Naive thymus-derived CD8-positive, alpha-beta T cell (primary cell): ENCODE results near the gene TSHZ3. TPM values are rescaled to one million over a fixed set of nuclear protein-coding genes. Genes with fewer than 3 reads are reported as not detected.
A peak's percentile ranks its signal among the peaks of the same experiment; 100 is the strongest.

Source experiments
- ATAC-seq, 2 donors: fragments of 150-1000 bp; cut with Tn5 transposase in 1 of 2; sonication (Bioruptor Pico), chemical (Tn5 transposase) in 1 of 2; 1 replicate in 1 of 2; 2 replicates in 1 of 2; pipeline ENCODE4 v1.10.0; 2021; ENCODE audit warnings: mild to moderate bottlenecking in 2 of 2, moderate library complexity in 2 of 2
- POLR2A ChIA-PET: fragments of 350-600 bp; sonication (Branson Sonifier 250); formaldehyde crosslinking; loops from one replicate; lab custom pipeline; 2021; ENCODE audit warnings: antibody characterized with exemption; lab: Charles Lee
- DNase-seq, 10 donors: peaks; one replicate each; pipeline versions ENCODE4 v3.0.0 to v3.0.0-alpha.2; 2020 to 2022
- H3K27ac Mint-ChIP-seq, 10 donors: one replicate each; pipeline ENCODE4 v1.8.0; 2020 to 2022; ENCODE audit warnings: mild to moderate bottlenecking in 10 of 10, mixed read lengths in 10 of 10, moderate library complexity in 4 of 10, inconsistent platforms in 1 of 10
- H3K27me3 Mint-ChIP-seq, 5 donors: one replicate each; pipeline ENCODE4 v1.8.0; 2021 to 2022; ENCODE audit warnings: mixed read lengths in 5 of 5
- H3K36me3 Mint-ChIP-seq, 3 donors: one replicate each; pipeline ENCODE4 v1.8.0; 2020 to 2022; ENCODE audit warnings: mixed read lengths in 3 of 3, mild to moderate bottlenecking in 2 of 3, inconsistent platforms in 1 of 3
- H3K4me1 Mint-ChIP-seq, 4 donors: one replicate each; pipeline ENCODE4 v1.8.0; 2021 to 2022; ENCODE audit warnings: mixed read lengths in 4 of 4
- H3K4me3 Mint-ChIP-seq, 10 donors: one replicate each; pipeline ENCODE4 v1.8.0; 2020 to 2022; ENCODE audit warnings: mild to moderate bottlenecking in 10 of 10, mixed read lengths in 10 of 10, moderate library complexity in 6 of 10, inconsistent platforms in 1 of 10
- H3K9me3 Mint-ChIP-seq, 9 donors: one replicate each; pipeline ENCODE4 v1.8.0; 2020 to 2022; ENCODE audit warnings: mixed read lengths in 9 of 9, mild to moderate bottlenecking in 3 of 9, inconsistent platforms in 1 of 9, moderate library complexity in 1 of 9
- polyA plus RNA-seq, 3 donors: library from polyadenylated mRNA; unstranded; fragments of 300-500 nt; fragmentation: Illumina TruSeq; gene quantifications; one replicate each; pipeline ENCODE4 v1.2.3, GENCODE V29; 2021
- total RNA-seq, 8 experiments: library from RNA in 2 of 8; stranded (reverse) in 2 of 8; gene quantifications; one replicate each; pipeline ENCODE4 v1.2.3 and lab custom pipeline; 2021 to 2026

The TSHZ3 gene, protein sequence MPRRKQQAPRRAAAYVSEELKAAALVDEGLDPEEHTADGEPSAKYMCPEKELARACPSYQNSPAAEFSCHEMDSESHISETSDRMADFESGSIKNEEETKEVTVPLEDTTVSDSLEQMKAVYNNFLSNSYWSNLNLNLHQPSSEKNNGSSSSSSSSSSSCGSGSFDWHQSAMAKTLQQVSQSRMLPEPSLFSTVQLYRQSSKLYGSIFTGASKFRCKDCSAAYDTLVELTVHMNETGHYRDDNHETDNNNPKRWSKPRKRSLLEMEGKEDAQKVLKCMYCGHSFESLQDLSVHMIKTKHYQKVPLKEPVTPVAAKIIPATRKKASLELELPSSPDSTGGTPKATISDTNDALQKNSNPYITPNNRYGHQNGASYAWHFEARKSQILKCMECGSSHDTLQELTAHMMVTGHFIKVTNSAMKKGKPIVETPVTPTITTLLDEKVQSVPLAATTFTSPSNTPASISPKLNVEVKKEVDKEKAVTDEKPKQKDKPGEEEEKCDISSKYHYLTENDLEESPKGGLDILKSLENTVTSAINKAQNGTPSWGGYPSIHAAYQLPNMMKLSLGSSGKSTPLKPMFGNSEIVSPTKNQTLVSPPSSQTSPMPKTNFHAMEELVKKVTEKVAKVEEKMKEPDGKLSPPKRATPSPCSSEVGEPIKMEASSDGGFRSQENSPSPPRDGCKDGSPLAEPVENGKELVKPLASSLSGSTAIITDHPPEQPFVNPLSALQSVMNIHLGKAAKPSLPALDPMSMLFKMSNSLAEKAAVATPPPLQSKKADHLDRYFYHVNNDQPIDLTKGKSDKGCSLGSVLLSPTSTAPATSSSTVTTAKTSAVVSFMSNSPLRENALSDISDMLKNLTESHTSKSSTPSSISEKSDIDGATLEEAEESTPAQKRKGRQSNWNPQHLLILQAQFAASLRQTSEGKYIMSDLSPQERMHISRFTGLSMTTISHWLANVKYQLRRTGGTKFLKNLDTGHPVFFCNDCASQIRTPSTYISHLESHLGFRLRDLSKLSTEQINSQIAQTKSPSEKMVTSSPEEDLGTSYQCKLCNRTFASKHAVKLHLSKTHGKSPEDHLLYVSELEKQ
- total RNA-seq, result not detected
- under 1 TPM in 1 of 3 donors, not detected in 2; 0.09 TPM for polyA plus RNA-seq
- 0 to 0.45 (median 0.12) reads per million in 6 experiments for total RNA-seq (lab: John Stamatoyannopoulos, UW)

DNA sequence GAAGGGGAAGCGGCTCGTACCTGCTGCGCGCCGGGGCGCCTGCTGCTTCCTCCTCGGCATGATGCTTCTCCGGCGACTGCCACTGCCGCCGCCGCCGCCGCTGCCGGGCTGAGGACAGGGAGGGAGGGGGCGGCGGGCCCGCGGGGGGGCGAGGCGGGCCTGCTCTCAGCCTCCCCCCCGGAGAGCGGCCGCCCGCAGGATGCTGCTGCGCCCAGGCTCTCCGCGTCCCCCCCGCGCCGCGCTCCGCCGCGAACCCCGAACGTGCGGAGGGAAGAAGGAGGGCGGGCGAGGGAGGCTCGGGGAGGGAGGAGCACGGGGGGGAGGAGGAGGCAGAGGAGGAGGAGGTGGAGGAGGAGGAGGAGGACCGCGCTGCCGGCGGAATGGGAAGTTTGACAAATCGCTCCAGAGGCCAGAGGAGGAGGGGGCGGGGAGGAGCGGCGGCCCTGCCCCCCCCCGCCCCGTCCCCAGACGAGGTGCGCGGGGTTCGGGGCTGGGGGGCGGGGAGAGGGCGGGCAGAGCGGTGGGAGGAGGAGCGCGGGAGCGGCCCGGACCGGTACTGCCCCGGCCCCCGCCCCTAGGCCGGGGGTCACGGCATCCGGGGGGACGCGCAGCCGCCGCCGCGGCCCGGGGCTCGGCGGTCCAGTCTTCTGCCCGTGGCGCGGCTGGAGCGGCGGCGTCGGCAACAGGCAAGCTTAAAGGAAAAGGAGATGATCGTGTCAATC lies at the start of gene TSHZ3:
Gene TSHZ3, minus strand, starts transcription at position 277 of the 722 bp plus-strand sequence. Its CDS starts 217 bp downstream, at position 60.
- Mint-ChIP-seq H3K4me3 (peak within 1 kb of the TSS; percentile 71 to 93 (median 82)), H3K36me3 (peaks cover 0 to 5% (median 0%) of the 10 kb centered on the region in 3 donors), H3K9me3 (peaks cover 0 to 3% (median 0%) of the 10 kb centered on the region in 9 donors), H3K4me1 (peaks cover 18 to 46% (median 28%) of the 10 kb centered on the region in 4 donors), H3K27me3 (peaks cover 33 to 78% (median 55%) of the 10 kb centered on the region in 5 donors), H3K27ac (peak within 1 kb of the TSS in 1 of 10 donors; percentile 29)
- DNase-seq, result peak in 2 of 10 donors; percentile 37 to 40
- POLR2A ChIA-PET, result no interaction called here
- peak; percentile 44 to 53 for ATAC-seq

GRCh38 chr19:31397308-31397707 lies 48.1 kb upstream of the TSHZ3 start:
- Mint-ChIP-seq H3K9me3 (peaks cover 0 to 1% (median 0%) of the 10 kb centered on the region in 9 donors), H3K27me3 (peaks cover 1 to 66% (median 10%) of the 10 kb centered on the region in 5 donors), H3K4me3 (no peak overlapping the region), H3K27ac (no peak overlapping the region), H3K36me3 (no peaks in the 10 kb centered on the region), H3K4me1 (no peaks in the 10 kb centered on the region)
- DNase-seq (no peak), ATAC-seq (no peak)
- POLR2A ChIA-PET, result no interaction called here

DNA sequence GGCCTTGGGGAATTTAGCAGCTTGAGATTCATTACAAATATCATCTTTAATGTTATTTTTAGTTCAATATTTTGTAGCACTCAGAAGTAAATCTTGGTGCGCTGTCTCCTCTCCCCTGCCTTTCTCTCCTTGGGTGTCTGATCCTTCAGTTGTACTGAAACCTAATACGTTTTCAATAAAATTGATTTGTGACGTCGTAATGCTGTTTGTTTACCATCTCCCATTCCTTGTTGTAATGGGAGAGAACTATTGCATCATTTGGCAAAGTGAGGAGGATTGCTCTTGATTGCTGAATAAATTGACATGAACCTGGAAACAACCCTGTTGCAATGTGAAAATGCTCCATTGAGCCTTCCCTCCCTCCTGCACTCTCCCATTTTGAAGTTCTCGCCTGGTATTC lies 43.2 kb upstream of the TSHZ3 start:
- Mint-ChIP-seq H3K36me3 (no peaks in the 10 kb centered on the region), H3K4me1 (peaks cover 0 to 1% (median 0%) of the 10 kb centered on the region in 4 donors), H3K9me3 (no peaks in the 10 kb centered on the region), H3K27ac (no peak overlapping the region), H3K4me3 (no peak overlapping the region), H3K27me3 (peaks cover 3 to 48% (median 7%) of the 10 kb centered on the region in 5 donors)
- POLR2A ChIA-PET, result no interaction called here
- no peak for DNase-seq
- no peak for ATAC-seq

DNA sequence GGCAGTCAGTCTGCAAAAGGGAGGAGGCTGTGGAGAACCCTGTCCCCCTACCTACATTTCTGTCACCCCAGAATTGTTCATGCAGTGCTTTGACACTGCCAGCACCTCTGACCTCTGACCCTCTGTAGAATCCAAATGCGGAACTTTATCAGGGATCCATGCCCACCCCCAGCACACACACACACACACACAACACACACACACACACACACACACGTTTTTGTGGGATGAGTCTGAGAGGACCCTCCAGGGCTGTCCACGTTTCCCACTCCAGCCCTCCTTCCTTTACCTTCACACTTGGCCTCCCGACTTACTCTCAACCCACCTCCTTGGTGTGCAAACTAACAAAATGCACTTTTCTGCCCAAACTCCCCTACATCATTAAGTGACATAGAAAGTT lies 42.3 kb upstream of the TSHZ3 start:
- POLR2A ChIA-PET, result no interaction called here
- H3K9me3 Mint-ChIP-seq, result no peaks in the 10 kb centered on the region

DNA sequence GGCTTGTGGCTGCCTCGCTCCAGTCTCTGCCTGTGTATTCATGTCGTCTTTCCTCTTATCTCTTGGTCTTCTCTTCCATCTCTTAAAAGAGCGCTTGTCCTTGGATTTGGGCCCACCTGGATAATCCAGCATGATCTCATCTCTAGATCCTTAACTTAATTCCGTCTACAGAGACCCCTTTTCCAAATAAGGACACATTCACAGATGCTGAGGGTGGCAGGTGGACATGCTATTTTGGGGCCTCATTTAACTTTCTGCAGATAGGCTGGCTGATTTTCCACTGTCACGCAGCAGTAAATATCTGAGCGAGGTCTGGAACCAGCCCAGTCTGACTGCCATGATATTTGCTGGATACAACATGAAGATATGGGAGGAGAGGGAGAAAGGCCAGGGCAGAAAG lies 41.5 kb upstream of the TSHZ3 start:
- Mint-ChIP-seq H3K9me3 (no peaks in the 10 kb centered on the region), H3K36me3 (no peaks in the 10 kb centered on the region), H3K27ac (no peak overlapping the region), H3K4me3 (no peak overlapping the region), H3K27me3 (peaks cover 0 to 42% (median 18%) of the 10 kb centered on the region in 5 donors), H3K4me1 (peaks cover 0 to 1% (median 0%) of the 10 kb centered on the region in 4 donors)
- ATAC-seq (no peak), DNase-seq (no peak)
- POLR2A ChIA-PET, result no interaction called here

More for the DNA sequence above, 42.3 kb upstream of the TSHZ3 start:
- Mint-ChIP-seq H3K4me1 (peaks cover 0 to 1% (median 0%) of the 10 kb centered on the region in 4 donors), H3K27ac (no peak overlapping the region), H3K27me3 (peaks cover 3 to 47% (median 13%) of the 10 kb centered on the region in 5 donors), H3K4me3 (no peak overlapping the region), H3K36me3 (no peaks in the 10 kb centered on the region)
- no peak for ATAC-seq
- DNase-seq, result no peak

- DNase-seq (no peak), ATAC-seq (no peak)
- H3K36me3 Mint-ChIP-seq, result no peaks in the 10 kb centered on the region
- peaks cover 0 to 1% (median 0%) of the 10 kb centered on the region in 4 donors for H3K4me1 Mint-ChIP-seq
- H3K4me3 Mint-ChIP-seq, result no peak overlapping the region
- H3K27ac Mint-ChIP-seq, result no peak overlapping the region
- POLR2A ChIA-PET, result no interaction called here
- H3K27me3 Mint-ChIP-seq, result peaks cover 0 to 33% (median 16%) of the 10 kb centered on the region in 5 donors
- no peaks in the 10 kb centered on the region for H3K9me3 Mint-ChIP-seq
Observed at GRCh38 chr19:31389874-31390273, 40.6 kb upstream of the TSHZ3 start.

DNA sequence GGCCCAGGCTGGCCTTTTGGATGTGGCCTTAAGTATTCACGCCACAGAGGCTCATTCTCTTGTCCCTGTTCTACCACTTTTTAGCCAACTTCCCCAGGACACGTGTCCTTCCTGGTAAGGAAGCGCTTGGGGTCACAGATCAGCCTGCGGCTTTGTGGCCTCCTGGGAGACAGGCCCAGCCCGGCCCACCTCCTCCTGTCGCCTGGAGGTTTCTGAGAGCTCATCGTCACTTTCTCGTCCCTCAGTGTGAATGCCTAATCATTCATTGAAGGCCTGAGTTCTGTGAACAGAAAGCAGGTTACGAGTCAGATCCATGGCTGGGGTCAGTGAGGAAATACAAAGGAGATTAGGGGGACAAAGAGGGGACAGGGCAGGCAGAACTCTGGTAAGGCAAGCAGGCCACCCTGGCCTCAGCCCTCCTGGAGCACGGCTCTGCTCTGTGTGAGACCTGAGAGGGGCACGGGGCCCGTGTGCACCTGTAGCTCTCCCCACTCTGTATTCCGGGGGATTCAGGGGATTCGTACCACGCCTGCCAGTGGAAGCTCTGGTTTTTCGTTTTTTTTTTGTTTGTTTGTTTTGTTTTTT lies 38.6 kb upstream of the TSHZ3 start:
- ATAC-seq (no peak), DNase-seq (no peak)
- Mint-ChIP-seq H3K9me3 (peaks cover 0 to 5% (median 0%) of the 10 kb centered on the region in 9 donors), H3K27me3 (peaks cover 0 to 40% (median 16%) of the 10 kb centered on the region in 5 donors), H3K27ac (no peak overlapping the region), H3K4me1 (peaks cover 0 to 1% (median 0%) of the 10 kb centered on the region in 4 donors), H3K36me3 (peaks cover 0 to 3% (median 0%) of the 10 kb centered on the region in 3 donors), H3K4me3 (no peak overlapping the region)
- POLR2A ChIA-PET, result no interaction called here

- POLR2A ChIA-PET, result no interaction called here
Observed at GRCh38 chr19:31386806-31387205, 37.6 kb upstream of the TSHZ3 start.

DNA sequence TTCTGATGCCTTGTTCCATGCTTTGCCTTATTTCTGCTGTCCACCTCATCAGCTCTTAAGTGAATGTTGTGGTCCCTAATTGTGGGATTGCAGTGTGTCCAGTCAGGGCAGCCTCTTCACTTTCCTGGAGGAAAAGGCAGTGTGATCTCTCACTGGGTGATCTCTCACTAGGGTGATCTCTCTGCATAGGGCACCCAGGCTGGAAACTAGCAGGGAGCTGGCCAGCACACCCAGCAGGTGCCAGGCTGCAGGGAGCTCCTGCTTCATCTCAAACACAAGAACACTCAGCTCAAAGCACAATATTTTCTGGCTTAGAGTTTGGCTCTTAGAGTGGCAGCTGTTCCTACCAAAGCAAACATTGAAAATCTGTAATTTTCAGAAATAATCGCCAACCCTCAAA lies 36.5 kb upstream of the TSHZ3 start:
- POLR2A ChIA-PET, result no interaction called here
- Mint-ChIP-seq H3K27me3 (peaks cover 4 to 40% (median 22%) of the 10 kb centered on the region in 5 donors), H3K27ac (no peak overlapping the region), H3K9me3 (peaks cover 0 to 5% (median 0%) of the 10 kb centered on the region in 9 donors), H3K4me1 (no peaks in the 10 kb centered on the region), H3K36me3 (peaks cover 0 to 3% (median 0%) of the 10 kb centered on the region in 3 donors), H3K4me3 (no peak overlapping the region)
- ATAC-seq, result no peak
- DNase-seq, result no peak

More at GRCh38 chr19:31386806-31387205, 37.6 kb upstream of the TSHZ3 start:
- H3K9me3 Mint-ChIP-seq, result peaks cover 0 to 5% (median 0%) of the 10 kb centered on the region in 9 donors
- H3K4me3 Mint-ChIP-seq, result no peak overlapping the region
- H3K27ac Mint-ChIP-seq, result no peak overlapping the region
- no peak for DNase-seq
- H3K27me3 Mint-ChIP-seq, result peaks cover under 1 to 39% (median 20%) of the 10 kb centered on the region in 5 donors
- peaks cover 0 to 1% (median 0%) of the 10 kb centered on the region in 4 donors for H3K4me1 Mint-ChIP-seq
- H3K36me3 Mint-ChIP-seq, result peaks cover 0 to 3% (median 0%) of the 10 kb centered on the region in 3 donors
- ATAC-seq, result no peak

- Mint-ChIP-seq H3K27me3 (peaks cover 4 to 51% (median 26%) of the 10 kb centered on the region in 5 donors), H3K4me3 (no peak overlapping the region), H3K9me3 (peaks cover 0 to 5% (median 0%) of the 10 kb centered on the region in 9 donors), H3K4me1 (no peaks in the 10 kb centered on the region), H3K27ac (no peak overlapping the region), H3K36me3 (peaks cover 0 to 3% (median 0%) of the 10 kb centered on the region in 3 donors)
- POLR2A ChIA-PET, result no interaction called here
- DNase-seq (no peak), ATAC-seq (no peak)
Observed at GRCh38 chr19:31383553-31383952, 34.3 kb upstream of the TSHZ3 start.

GRCh38 chr19:31380854-31381253 lies 31.6 kb upstream of the TSHZ3 start:
- peaks cover 8 to 60% (median 35%) of the 10 kb centered on the region in 5 donors for H3K27me3 Mint-ChIP-seq
- H3K9me3 Mint-ChIP-seq, result peaks cover 0 to 5% (median 0%) of the 10 kb centered on the region in 9 donors
- POLR2A ChIA-PET, result no interaction called here
- H3K4me3 Mint-ChIP-seq, result no peak overlapping the region
- no peak for ATAC-seq
- no peak for DNase-seq
- peak overlapping the region in 1 of 10 donors; percentile 41 for H3K27ac Mint-ChIP-seq
- H3K4me1 Mint-ChIP-seq, result no peaks in the 10 kb centered on the region
- H3K36me3 Mint-ChIP-seq, result peaks cover 0 to 5% (median 3%) of the 10 kb centered on the region in 3 donors
